HG03439 (cell line): ENCODE measurements around the gene CD207.
A peak's percentile ranks its signal among the peaks of the same experiment; 100 is the strongest.
"Not testable (repeated sequence)": the region's sequence is repeated elsewhere in the genome, so short reads cannot be mapped to it uniquely, and the experiment has no call there.

Source experiments
- ATAC-seq: cut with Tn5 transposase; IDR thresholded peaks from one replicate; pipeline ENCODE4 v1.9.1; 2021; ENCODE audit warnings: mild to moderate bottlenecking, moderate library complexity; ENCODE audit not compliant: unreplicated experiment

The CD207 gene

DNA sequence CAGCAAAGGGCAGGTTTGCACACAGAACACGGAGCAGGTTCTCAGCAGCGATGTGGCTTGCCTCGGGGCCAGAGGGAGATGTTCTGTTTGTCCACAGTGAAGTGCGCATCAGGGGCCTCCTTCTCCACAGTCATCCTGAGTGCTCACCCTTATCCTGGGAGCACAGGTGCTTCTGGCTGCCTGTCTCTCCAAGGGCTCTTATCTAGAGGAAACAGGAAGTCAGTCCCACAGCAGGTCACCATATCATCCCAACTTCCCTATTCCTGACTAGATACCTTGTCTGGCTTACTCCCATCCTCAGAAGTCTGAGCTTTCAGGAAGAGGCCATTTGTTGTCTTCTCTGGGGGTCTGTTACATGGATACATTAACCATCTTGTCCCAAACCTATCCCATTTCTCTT is at the start of gene CD207:
CD207 (minus strand) TSS at position 174 of the 400 bp plus-strand sequence; CDS start at position 134, 40 bp downstream.
- ATAC-seq = no peak

DNA sequence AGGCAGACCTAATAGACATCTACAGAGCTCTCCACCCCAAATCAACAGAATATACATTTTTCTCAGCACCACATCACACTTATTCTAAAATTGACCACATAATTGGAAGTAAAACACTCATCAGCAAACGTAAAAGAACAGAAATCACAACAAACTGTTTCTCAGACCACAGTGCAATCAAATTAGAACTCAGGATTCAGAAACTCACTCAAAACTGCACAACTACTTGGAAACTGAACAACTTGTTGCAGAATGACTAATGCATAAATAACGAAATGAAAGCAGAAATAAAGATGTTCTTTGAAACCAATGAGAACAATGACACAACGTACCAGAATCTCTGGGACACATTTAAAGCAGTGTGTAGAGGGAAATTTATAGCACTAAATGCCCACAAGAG is 42.9 kb upstream of the CD207 start:
- not testable (repeated sequence) for ATAC-seq

DNA sequence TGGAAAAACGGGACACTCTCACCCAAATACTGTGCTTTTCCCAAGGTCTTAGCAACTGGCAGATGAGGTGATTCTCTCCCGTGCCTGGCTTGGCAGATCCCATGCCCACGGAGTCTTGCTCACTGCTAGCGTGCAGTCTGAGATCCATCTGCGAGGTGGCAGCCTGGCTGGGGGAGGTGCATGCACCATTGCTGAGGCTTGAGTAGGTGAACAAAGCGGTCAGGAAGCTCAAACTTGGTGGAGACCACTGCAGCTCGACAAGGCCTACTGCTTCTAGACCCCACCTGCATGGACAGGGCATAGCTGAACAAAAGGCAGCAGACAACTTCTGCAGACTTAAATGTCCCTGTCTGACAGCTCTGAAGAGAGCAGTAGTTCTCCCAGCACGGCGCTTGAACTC is 40.5 kb upstream of the CD207 start:
- not testable (repeated sequence) for ATAC-seq

DNA sequence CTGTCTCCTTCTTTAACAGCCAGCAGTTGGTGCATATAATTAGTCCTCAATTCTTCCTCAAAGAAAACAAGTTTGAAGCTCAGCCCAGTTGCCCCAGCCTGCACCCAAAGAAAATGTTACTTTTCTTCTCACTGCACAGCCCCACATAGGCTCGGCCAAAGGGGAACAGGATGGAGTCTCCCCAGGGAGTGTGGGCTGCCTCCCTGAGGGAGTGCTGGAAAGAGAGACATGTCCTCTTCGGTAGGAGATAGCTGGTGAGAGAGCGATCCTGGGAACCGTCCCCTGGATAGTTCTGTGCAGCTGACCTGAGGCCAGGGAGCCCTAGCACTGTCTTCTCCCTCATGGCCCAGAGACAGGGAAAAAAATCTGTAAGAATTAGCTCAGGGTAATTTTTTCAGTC is 37.9 kb upstream of the CD207 start:
- no peak for ATAC-seq

DNA sequence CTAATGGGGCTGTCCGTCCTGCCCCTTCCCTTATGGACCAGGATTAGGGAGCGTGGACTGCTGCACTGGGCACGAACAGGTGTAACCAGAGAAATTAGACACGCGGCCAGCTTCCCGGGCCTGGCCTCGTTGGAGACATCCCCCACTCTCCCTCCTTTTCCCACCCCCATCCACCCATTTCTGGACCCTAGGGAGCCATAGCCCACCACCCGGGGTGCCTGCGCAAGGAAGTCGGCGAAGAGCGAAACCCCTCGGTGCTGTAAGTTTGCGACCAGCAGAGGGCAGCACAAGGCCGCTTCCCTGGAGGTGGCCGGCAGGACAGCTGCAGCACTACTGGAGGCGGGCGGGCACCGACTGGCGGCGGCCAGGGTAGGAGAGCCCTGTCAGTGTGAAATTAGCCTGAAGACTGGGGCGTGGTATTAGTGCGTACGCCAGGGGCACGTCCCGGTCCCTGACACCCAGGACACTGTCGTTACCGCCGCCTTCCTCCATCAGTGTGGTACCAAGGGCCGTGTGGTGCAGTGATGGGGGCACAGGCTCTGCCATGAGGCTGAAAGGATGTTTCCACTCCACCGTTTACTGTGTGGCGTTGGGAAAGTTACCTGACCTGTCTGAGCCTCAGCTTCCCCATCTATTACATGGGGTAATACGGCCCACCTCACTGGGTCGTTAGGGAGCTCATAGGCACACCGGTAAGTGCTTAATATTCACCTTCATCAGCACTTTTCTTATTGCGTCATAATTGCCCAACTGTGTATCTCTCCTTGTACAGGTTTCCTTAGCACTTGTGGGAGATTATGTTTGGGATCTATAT is 36.0 kb upstream of the CD207 start:
- ATAC-seq = peak; percentile 71

DNA sequence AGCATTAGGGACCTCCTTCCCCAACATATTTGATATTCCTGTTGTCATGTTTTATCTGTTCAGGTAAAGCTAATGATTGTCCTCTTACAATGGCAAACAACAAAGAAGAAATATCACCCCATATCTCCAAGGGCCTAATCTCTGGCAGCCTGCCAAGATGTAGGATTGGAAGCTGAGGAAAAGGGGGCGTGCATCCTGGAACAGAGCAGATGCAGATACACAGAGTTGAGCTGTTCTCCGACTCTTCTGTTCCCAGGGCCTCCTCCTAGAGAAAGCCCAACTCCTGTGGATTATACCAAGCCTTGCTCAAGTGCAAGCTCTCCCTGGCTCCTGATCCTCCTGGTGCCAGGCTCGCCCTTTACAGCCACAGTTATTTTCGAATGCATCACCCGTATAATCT is 35.2 kb upstream of the CD207 start:
- ATAC-seq = no peak

DNA sequence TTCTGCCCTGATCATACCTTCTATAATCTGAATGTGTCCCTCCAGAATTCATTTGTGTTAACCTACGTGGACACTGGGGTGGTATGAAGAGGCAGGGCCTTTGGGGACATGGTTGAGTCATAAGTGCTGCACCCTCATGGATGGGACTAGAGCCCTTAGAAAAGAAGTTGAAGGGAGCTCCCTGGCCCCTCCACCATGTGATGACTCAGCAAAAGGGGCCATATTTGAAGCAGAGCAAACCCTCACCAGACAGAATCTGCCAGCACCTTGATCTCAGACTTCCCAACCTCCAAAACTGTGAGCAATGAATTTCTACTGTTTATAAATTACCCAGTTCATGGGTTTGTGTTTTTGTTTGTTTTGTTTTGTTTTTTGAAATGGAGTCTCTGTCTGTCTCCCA is 33.4 kb upstream of the CD207 start:
- ATAC-seq = no peak

DNA sequence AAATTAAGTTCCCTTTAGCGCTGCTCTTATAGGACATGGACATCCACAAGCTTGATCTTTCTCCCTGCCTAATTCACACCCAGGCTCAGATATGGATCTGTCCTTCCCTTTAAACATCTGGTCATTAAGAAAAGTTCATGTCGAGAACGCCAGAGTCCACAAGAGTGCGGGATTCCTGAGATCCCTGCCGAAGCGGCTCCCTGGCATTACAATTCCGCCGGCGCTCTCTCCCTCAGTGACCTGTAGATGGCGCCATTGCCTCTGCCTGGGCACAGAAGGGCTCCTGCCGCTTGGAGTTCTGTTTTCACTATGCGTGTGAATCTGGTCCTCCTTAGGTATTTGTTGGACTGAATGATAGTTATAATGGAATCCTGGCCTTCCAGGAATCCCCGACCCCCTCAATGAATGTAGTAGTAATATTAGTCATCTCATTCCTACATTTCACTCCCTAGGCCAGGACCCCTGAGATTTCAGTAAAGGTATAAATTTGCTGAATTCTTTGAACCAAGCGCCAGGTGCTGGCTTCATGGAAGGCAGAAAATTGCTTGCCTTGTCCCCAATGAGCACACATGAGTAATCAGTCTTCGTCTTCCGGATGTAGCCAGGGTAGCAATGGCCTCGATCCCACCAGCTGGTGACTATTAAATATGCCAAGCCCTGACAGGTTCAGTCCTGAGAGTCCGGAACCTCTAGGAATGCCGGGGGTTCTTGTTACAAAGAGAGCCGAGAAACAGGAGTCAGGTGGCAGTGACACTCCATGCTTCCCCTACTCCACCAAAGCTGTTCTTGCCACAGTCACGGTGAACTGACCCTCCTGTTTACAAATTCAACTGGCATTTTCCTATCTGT is 26.4 kb upstream of the CD207 start:
- no peak for ATAC-seq

DNA sequence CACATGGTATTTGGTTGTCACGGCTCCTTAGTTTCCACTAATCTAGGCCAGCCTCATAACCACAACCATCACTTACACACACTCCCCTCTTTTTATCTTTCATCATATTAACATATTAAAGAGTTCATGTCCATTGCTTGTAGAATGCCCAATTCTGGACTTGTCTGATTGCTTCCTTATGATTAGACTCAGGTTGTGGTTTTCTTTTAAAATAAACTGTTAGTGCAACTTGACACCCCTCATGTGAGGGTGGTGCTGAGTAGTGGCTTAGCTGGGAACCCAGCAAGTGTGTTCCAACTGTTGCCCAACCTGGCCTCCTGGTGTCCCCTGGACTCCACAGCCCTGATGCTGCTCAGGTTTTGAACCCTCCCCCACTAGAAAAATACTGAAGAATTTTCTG is 20.1 kb upstream of the CD207 start:
- no peak for ATAC-seq

DNA sequence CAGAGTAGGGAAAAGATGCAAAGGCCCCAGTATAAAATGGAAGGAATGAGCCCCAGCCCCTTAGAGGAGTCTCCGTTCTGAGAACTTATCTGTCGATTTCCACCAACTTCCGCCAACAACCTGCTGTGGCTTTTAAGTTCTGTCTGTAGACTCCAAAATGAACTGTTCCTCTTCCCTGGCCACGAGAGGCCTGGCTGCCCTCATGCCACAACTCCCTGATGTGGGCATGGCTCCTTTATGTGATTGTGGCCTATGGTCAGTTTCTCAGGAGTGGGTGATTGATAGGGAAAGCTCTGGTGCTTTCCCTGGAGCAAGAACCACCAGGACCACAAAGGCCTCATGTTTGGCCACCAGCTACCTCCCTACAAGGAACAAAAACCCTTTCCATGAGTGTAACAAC is 18.8 kb upstream of the CD207 start:
- ATAC-seq = no peak

DNA sequence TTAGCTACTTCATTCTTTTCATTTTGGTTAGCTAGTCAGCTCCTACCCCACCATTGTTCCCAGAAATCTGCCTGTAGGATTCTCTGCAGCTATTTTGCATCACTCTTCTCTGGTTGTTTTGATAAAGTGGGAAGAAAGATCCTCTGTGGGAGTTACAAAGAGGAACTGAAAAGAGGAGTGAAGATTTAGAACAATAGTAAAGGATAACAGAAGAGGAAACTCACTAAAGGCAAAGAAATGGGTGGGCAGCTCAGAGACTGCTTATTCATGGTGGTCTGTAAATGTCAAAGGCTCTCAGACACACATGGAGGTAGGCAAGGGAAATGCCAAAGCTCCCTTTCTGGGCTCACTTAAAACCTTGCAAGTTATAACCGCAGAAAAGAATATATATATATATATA is 17.2 kb upstream of the CD207 start:
- no peak for ATAC-seq

DNA sequence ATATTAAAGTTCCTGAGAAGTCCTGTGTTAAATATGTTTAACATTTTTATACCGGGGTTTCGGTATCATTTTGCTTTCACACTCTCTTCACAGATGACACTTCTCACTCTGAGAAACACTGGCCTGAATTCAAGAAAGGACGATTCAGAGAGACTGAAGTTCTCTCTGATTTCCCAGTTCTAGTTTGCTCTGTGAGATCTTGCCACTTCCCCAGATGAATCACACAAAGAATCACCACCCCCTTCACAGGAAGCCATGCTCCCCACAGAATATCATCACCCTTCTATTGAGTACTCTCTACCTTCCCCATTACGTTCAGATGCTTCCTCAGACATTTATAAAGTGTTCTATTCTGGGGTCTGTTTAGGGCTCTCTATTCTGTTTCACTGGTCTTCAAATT is 16.1 kb upstream of the CD207 start:
- ATAC-seq = peak; percentile 61

DNA sequence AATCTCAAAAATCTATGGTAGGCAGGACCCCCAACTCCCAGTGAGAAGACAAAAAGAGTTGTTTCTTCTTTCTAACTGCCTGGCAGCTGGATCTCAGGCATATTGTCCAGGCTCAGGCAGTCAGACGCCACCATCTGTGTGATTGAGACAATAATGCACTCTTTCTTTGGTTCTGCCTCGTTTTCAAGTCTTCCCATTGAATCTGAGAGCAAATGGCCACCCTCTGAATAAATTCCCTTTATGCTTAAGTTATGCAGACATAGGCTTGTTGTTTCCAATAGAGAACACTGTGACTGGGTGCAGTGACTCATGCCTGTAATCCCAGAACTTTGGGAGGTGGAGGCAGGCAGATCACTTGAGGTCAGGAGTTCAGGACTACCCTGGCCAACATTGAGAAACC is 15.3 kb upstream of the CD207 start:
- no peak for ATAC-seq

DNA sequence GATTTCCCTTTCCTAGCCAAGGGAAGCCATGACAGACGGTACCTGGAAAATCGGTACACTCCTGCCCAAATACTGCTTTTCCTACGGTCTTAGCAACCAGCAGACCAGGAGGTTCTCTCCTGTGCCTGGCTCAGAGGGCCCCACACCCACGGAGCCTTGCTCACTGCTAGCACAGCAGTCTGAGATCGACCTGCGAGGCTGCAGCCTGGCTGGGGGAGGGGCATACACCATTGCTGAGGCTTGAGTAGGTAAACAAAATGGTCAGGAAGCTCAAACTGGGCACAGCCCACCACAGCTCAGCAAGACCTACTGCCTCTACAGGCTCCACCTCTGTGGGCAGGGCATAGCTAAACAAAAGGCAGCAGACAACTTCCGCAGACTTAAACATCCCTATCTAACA is 6.8 kb upstream of the CD207 start:
- no peak for ATAC-seq

DNA sequence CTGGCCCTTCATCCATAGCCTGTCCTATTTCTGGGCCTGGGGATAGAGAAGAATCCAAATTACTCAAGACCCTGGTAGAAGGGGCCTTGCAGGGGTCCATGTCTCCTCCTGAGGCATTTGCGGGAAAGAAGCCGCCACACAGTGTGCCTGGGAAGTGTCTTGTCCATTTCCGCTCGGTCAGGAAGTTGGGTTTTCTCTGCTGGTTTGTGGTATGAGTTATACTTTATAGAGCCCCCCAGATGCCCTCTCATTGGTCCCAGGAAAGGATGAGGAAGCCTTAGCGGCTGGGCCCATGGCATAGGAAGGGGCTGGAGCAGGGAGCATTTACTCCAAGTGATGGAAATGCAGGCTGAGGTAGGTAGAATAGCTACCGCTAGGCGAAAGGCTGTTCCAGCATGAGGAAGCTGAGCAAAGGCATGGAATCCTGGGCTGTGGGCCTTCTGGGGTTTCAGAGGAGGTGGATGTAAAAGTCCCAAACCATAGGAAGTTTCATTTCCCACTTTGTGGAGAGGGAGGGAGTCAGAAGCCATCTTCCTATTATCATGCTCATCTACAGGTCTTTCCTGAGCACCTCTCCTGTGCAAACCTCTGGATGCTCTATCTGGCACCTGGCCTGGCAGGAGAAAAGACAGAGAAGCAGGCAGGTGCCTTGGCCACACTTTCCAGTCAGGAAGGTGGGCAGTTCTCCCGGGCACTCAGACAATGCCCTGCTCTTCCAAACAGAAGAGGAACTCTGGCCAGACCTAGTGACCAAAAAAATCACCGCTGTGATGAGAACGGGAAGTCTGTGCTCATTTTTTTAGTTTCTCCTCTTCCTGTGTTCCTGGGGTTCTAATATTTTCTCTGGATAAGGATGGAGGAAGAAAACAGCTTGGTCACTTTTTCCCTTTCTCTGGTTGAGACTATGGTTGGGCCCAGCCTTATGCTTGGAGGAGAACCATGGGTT is 2.6 kb upstream of the CD207 start:
- no peak for ATAC-seq

DNA sequence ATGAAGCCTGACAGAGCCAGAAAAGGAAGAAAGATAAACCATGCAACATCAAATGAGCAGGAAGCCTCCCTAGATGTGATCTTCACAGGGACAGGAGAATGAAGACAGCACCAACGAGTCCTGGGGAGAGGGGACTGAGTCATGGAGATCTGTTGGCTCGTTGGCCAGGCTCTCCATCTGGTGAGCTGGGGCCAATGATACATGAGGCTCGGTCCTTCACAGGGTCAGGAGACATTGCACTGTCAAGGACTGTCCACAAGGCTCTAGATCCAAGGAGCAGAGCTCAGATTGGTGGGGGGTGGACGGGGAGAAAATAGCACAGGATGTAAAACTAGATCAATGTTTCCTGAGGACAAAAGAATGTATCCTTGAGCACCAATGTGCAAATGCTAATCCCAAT is 735 bp downstream of the CD207 start:
- no peak for ATAC-seq

DNA sequence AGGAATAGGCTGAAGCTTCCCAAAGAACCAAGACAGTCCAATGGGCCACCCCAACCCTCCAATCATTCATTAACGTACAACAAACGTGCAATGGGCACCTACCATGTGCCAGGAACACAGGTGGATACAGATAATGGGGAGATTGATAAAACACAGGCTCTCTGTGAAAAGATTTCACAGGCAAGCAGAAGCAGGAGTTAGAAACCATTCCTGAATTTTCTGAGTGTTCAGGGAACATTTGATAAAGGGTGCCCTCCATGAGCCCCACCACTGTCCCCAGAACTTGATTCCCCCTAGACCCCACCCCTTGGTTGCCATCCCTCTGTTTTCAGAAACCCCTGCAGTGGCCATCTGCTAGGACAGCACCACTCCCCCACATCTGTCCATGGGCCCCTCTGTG is 1.5 kb downstream of the CD207 start:
- ATAC-seq = no peak

DNA sequence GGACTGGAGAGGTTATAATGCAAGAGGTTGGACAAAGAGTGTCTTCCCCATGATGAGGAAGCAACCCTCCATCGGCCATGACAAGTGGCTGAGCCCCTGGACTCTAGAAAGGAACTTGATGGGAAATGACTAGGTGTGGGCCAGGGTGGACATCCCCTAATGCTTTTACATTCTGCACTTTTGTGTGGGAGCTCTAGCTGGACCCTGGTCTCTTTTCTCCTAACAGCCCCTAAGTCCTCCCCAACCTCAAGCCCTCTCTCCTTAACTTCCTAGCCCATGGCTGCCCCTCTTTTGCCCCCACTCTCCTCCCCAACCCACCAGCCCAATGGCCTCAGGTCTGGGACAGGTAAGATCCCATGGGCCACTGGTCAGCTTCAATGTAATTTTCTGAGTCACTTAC is 2.4 kb downstream of the CD207 start:
- ATAC-seq = no peak

DNA sequence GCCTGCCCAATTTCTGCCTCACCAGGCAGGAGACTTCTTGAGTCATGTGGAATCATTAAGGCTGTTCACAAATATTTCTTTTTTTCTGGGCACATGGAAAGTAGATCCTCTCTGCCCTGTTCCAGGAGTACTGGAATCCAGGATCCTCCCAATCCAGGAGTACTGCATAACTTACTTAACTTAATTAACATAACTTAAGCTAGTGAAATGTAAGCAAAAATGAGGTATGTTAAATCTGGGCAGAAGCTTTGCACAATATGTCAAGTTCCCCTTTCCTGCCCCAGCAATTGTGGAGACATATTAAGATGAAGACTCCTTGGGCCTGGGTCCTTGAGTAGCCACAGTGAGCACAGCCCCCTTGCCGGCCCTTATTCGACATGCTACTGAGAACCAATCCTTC is 3.2 kb downstream of the CD207 start:
- no peak for ATAC-seq

DNA sequence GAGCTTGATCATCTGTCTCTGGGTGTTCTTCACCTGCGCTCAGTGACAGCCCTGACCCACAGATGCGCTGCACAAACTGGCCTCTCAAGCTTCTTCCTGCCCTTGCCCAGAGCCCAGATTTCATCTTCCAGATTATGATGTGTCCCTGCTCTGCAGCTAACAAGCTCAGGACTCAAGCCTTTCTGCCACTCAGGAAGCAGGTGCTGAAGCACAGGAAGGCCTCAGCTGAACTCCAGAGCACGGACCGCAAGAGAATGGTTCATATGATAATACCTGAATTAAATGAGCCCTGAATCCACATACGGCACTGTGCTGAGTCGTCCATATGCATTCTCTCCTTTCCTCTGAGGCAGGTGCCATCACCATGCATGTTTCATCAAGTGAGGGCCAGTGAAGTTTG is 3.8 kb downstream of the CD207 start:
- ATAC-seq = no peak

DNA sequence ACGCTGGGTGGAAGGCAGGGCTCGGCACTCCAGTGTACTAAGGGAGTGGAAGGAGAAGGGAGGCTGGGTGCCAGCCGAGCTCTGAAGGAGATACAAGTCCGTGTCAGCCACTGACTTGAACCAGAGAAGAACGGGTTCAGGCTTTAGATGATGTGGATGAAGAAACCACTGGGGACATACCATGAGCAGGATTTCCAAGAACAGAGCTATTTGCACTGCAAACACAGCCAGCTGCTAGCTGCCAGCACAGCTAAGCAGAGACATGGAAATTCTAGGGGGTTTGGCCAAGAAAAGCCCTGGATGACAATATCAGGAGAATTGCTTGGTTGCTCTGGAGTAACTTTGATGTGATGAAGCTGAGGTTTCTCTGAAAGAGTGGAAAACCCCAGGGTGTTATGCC is 5.2 kb downstream of the CD207 start:
- ATAC-seq = no peak
